Progenitor cell of endocrine pancreas (in vitro differentiated cells): ENCODE data around the gene CAPN12. TPM values are rescaled to one million over a fixed set of nuclear protein-coding genes. Genes with fewer than 3 reads are reported as not detected.

ENCODE experiments used
- DNase-seq: peaks from one replicate; pipeline ENCODE4 v3.0.0; 2021; ENCODE audit warnings: low spot score; ENCODE audit not compliant: unreplicated experiment
- H3K27ac Mint-ChIP-seq: 2 replicates; pipeline ENCODE4 v1.8.0; 2021; ENCODE audit warnings: mild to moderate bottlenecking, moderate library complexity, mixed read lengths
- H3K27me3 Mint-ChIP-seq: 2 replicates; pipeline ENCODE4 v1.8.0; 2021; ENCODE audit warnings: mixed read lengths
- H3K36me3 Mint-ChIP-seq: 2 replicates; pipeline ENCODE4 v1.8.0; 2022; ENCODE audit warnings: mixed read lengths; ENCODE audit not compliant: insufficient read depth
- H3K4me1 Mint-ChIP-seq: 2 replicates; pipeline ENCODE4 v1.8.0; 2021; ENCODE audit warnings: low read depth, mixed read lengths
- H3K4me3 Mint-ChIP-seq: 2 replicates; pipeline ENCODE4 v1.8.0; 2021; ENCODE audit warnings: low read depth, mild to moderate bottlenecking, moderate library complexity, mixed read lengths
- H3K9me3 Mint-ChIP-seq: 2 replicates; pipeline ENCODE4 v1.8.0; 2021; ENCODE audit warnings: low read depth, mixed read lengths
- CTCF ChIP-seq: fragments of 200-600 bp; sonication (generic); IDR thresholded peaks from one replicate; pipeline ENCODE4 v1.5.0; 2021; ENCODE audit warnings: antibody characterized with exemption, mild to moderate bottlenecking; ENCODE audit not compliant: unreplicated experiment
- total RNA-seq: library from RNA; stranded (reverse); gene quantifications from 2 replicates; pipeline ENCODE4 v1.2.1, GENCODE V29; 2021

CAPN12 gene
- total RNA-seq, 1 donor from 2014 or later, result 4.1 TPM

GRCh38 chr19:38695317-38695683 is 49.0 kb downstream of the CAPN12 start:
- Mint-ChIP-seq H3K4me1 (peaks cover 49% of the 10 kb centered on the region), H3K27me3 (no peaks in the 10 kb centered on the region), H3K27ac (peak overlapping the region; percentile 99), H3K4me3 (no peak overlapping the region), H3K9me3 (no peaks in the 10 kb centered on the region), H3K36me3 (peaks cover 9% of the 10 kb centered on the region)
- TF ChIP-seq CTCF, result no peak
- DNase-seq, result no peak

GRCh38 chr19:38693380-38694223 is 50.7 kb downstream of the CAPN12 start:
- peaks cover 58% of the 10 kb centered on the region for H3K4me1 Mint-ChIP-seq
- H3K36me3 Mint-ChIP-seq, result peaks cover 18% of the 10 kb centered on the region
- H3K27me3 Mint-ChIP-seq, result no peaks in the 10 kb centered on the region
- no peak for TF ChIP-seq CTCF
- H3K9me3 Mint-ChIP-seq, result no peaks in the 10 kb centered on the region
- peak overlapping the region; percentile 99 for H3K27ac Mint-ChIP-seq
- DNase-seq, result peak; percentile 60
- H3K4me3 Mint-ChIP-seq, result peak overlapping the region; percentile 6

DNA sequence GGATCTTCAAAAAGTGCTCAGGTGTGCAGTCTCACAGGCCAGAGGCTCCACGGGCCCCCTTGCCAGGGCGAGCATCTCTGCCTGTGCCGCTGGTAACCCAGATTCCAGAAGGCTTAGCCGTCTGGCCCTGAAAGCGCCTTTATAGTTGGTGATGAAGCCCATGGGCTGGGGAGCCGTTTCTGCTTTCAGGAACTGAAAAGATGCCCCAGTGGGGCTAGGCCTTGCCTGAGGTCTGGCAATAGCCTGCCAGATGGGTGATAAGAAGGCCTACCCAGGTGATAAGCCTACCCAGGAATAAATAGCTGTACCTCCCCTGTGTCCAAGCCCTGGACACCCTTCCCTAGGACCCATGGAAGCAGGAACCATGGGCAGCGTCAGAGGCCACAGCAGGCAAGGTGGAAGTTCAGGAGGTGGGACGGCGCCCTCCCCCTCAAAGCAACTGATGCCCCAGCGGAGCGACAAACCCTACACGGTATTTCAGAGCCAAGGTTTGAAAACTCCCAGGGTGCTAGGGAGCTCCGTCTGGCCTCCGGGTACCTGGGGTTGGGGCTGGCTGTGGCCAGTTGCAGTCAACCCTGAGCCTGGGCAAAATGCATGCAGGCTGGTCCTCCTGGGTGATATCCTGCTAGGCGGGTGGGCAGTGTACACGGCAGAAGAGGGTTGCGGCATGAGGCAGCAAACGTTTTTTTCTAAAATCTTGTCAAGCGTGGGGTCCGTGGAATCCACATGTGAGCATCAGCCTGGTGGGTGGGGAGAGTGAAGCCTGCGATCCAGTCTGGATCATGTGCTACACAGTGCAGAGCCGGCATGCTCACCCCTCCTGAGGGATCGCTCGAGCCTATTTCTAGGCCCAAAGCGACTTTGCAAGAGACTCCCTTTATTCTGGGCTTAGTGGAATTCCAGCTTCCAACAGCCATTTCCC is 51.6 kb downstream of the CAPN12 start:
- H3K4me1 Mint-ChIP-seq, result peaks cover 51% of the 10 kb centered on the region
- DNase-seq, result no peak
- peak overlapping the region; percentile 99 for H3K27ac Mint-ChIP-seq
- no peak overlapping the region for H3K4me3 Mint-ChIP-seq
- no peaks in the 10 kb centered on the region for H3K9me3 Mint-ChIP-seq
- no peak for TF ChIP-seq CTCF
- H3K36me3 Mint-ChIP-seq, result peaks cover 19% of the 10 kb centered on the region
- H3K27me3 Mint-ChIP-seq, result no peaks in the 10 kb centered on the region

DNA sequence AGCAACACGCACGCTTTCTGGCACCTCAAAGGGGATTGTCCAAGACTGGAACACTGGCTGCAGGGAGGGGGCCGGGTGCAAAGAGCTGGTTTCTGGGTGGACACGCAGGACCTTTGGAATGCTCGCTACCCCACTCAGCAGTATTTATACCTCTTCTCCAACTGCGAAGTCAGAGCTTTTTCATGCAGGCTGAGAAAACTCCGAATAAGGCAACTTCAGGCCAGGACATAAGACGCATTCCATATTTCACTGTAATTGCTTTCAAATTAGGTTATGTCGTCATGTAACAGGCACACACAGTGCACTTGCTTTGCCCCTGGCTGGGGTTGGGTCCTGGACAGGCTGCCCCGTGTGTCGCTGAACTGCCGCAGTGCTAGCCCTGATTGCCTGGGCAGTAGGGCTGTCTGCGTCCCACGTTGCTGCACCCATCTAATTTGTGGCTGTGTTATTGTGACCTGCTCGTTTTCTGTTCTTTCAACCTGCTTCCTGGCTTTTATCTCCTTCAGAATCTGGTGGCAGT is 52.3 kb downstream of the CAPN12 start:
- no peak for DNase-seq
- peaks cover 56% of the 10 kb centered on the region for H3K4me1 Mint-ChIP-seq
- H3K27ac Mint-ChIP-seq, result peak overlapping the region; percentile 99
- TF ChIP-seq CTCF, result no peak
- peaks cover 25% of the 10 kb centered on the region for H3K36me3 Mint-ChIP-seq
- no peak overlapping the region for H3K4me3 Mint-ChIP-seq
- no peaks in the 10 kb centered on the region for H3K9me3 Mint-ChIP-seq
- no peaks in the 10 kb centered on the region for H3K27me3 Mint-ChIP-seq

GRCh38 chr19:38690832-38691231 is 53.4 kb downstream of the CAPN12 start:
- Mint-ChIP-seq H3K27me3 (no peaks in the 10 kb centered on the region), H3K4me1 (peaks cover 65% of the 10 kb centered on the region), H3K9me3 (no peaks in the 10 kb centered on the region), H3K27ac (peak overlapping the region; percentile 99), H3K36me3 (peaks cover 21% of the 10 kb centered on the region), H3K4me3 (no peak overlapping the region)
- no peak for DNase-seq
- TF ChIP-seq CTCF, result no peak
